Neural cell (in vitro differentiated cells): Measurements from ENCODE around the gene ASB1.

Experiments
- EP300 ChIP-seq: fragments of 450-650 bp; conservative IDR thresholded peaks from 2 replicates; pipeline ENCODE4 v1.6.1; 2014; ENCODE audit warnings: antibody characterized with exemption, mild to moderate bottlenecking, moderate library complexity; ENCODE audit not compliant: poor library complexity, severe bottlenecking
- EZH2 ChIP-seq: fragments of 200-600, 300-800 bp; shearing (Covaris generic), sonication (generic); IDR thresholded peaks from 2 replicates; pipeline ENCODE4 v1.6.1; 2014; ENCODE audit warnings: antibody characterized with exemption, low read length, borderline replicate concordance, mild to moderate bottlenecking; ENCODE audit not compliant: insufficient read depth, poor library complexity, severe bottlenecking
- MXI1 ChIP-seq: fragments of 450-650 bp; conservative IDR thresholded peaks from 2 replicates; pipeline ENCODE4 v1.6.1; 2014; ENCODE audit warnings: antibody characterized with exemption, mild to moderate bottlenecking; ENCODE audit not compliant: poor library complexity, severe bottlenecking
- POLR2AphosphoS5 ChIP-seq: IDR thresholded peaks from 2 replicates; pipeline ENCODE4 v1.6.1; 2012
- RAD21 ChIP-seq: fragments of 450-650 bp; conservative IDR thresholded peaks from 2 replicates; pipeline ENCODE4 v1.6.1; 2014; ENCODE audit warnings: antibody characterized with exemption, mild to moderate bottlenecking, moderate library complexity
- SMC3 ChIP-seq: fragments of 450-650 bp; conservative IDR thresholded peaks from 2 replicates; pipeline ENCODE4 v1.6.1; 2014; ENCODE audit warnings: antibody characterized with exemption, mild to moderate bottlenecking, moderate library complexity; ENCODE audit not compliant: poor library complexity
- TF ChIP-seq, protein P1 (sequence below): fragments of 450-650 bp; IDR thresholded peaks from 2 replicates; pipeline ENCODE4 v1.5.1; 2014; ENCODE audit warnings: antibody characterized with exemption, mild to moderate bottlenecking, moderate library complexity; ENCODE audit not compliant: poor library complexity, severe bottlenecking

DNA sequence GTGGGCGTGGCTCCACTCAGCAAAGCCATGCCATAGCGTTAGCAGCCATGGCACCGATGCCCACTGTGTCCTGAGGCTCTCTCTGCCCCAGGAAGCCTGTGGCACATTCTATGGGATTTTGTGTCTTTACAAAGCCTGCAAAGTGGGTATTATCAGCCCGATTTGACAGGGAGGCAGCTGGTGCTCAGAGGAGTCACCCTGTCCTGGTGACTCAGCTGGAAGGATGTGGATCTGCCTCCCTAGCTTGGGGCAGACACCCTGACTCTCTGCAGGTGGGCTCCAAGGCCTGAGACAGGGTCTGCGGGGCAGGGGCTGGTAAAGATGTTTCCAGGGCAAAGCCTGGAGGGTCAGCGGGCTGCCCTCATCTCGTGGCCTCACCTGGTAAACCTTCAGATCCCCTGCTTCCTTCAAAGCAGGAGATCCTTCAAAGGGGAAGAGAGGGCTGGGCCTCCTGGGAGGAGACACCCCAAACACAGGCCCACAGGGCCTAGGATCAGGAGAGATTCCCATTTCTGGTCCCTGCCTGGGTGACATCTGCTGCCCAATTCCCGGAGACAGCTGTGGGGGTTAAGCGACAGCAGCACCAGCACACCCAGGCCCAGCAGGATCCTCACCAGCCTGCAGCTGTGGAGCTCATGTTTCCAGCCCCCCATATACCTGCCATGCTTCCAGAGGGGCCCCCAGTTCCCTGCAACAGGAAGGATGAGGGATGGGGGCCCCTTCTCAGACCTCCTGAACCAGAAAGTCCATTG lies 3.0 kb upstream of the ASB1 start:
- TF ChIP-seq, protein P1, sequence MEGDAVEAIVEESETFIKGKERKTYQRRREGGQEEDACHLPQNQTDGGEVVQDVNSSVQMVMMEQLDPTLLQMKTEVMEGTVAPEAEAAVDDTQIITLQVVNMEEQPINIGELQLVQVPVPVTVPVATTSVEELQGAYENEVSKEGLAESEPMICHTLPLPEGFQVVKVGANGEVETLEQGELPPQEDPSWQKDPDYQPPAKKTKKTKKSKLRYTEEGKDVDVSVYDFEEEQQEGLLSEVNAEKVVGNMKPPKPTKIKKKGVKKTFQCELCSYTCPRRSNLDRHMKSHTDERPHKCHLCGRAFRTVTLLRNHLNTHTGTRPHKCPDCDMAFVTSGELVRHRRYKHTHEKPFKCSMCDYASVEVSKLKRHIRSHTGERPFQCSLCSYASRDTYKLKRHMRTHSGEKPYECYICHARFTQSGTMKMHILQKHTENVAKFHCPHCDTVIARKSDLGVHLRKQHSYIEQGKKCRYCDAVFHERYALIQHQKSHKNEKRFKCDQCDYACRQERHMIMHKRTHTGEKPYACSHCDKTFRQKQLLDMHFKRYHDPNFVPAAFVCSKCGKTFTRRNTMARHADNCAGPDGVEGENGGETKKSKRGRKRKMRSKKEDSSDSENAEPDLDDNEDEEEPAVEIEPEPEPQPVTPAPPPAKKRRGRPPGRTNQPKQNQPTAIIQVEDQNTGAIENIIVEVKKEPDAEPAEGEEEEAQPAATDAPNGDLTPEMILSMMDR, result no peak
- TF ChIP-seq RAD21 (no peak), MXI1 (no peak), EZH2 (no peak), POLR2AphosphoS5 (no peak), SMC3 (no peak), EP300 (no peak)
